Esophagus squamous epithelium (tissue), 5 donors: Measurements from ENCODE around the gene GNLY. TPM values are rescaled to one million over a fixed set of nuclear protein-coding genes. Genes with fewer than 3 reads are reported as not detected.

Experiments used
- DNase-seq: peaks from one replicate; lab custom pipeline; 2025; lab: John Stamatoyannopoulos, UW
- H3K27ac ChIP-seq, 4 donors: fragments of 200-600 bp; sonication (generic); one replicate each; pipeline ENCODE4 v1.5.1; 2016 to 2019; ENCODE audit warnings: mild to moderate bottlenecking in 1 of 4
- H3K27me3 ChIP-seq, 4 donors: fragments of 200-600 bp; sonication (generic); 1 replicate in 3 of 4; 2 replicates in 1 of 4; pipeline versions ENCODE4 v1.5.1 to v1.6.0; 2017 to 2021; ENCODE audit warnings: antibody characterized with exemption in 1 of 4
- H3K36me3 ChIP-seq, 3 donors: fragments of 200-600 bp; sonication (generic); one replicate each; pipeline ENCODE4 v1.5.1; 2016 to 2019
- H3K4me1 ChIP-seq, 3 donors: fragments of 200-600 bp; sonication (generic); one replicate each; pipeline ENCODE4 v1.5.1; 2017 to 2019
- H3K4me3 ChIP-seq, 4 donors: fragments of 200-600 bp; sonication (generic); 1 replicate in 3 of 4; 2 replicates in 1 of 4; pipeline ENCODE4 v1.5.1; 2016 to 2019; ENCODE audit warnings: mild to moderate bottlenecking in 2 of 4, moderate library complexity in 1 of 4
- H3K9me3 ChIP-seq, 3 donors: fragments of 200-600 bp; sonication (generic); one replicate each; pipeline ENCODE4 v1.5.1; 2016 to 2019
- CTCF ChIP-seq, 6 experiments: fragments of 450-650 bp in 4 of 6; fragments of 200-600 bp in 2 of 6; sonication (generic) in 2 of 6; IDR thresholded peaks; one replicate each; pipeline ENCODE4 v1.5.1; 2016 to 2019; ENCODE audit warnings: antibody characterized with exemption in 6 of 6, mild to moderate bottlenecking in 4 of 6, moderate library complexity in 4 of 6
- POLR2A ChIP-seq, 4 donors: fragments of 450-650 bp; IDR thresholded peaks; one replicate each; pipeline ENCODE4 v1.6.1; 2017; ENCODE audit warnings: antibody characterized with exemption in 4 of 4, mild to moderate bottlenecking in 4 of 4, moderate library complexity in 3 of 4
- WGBS, 2 donors: methylation state at CpG; one replicate each; pipeline ENCODE4 v1.1.5; 2018; 5-methylcytosine and 5-hydroxymethylcytosine counted together
- intact Hi-C: fragments of 100-400 bp; cut with DNase I; formaldehyde crosslinking; loops from one replicate; pipeline ENCODE4 v1.15.0; 2022
- total RNA-seq, 4 donors: library from RNA; depleted of rRNA; stranded (reverse); fragments of >200 nt; gene quantifications; one replicate each; pipeline ENCODE4 v1.1.0, GENCODE V29; 2016
- donor health status: DM: yes; HTN: yes; CAD: no.

GNLY gene
- total RNA-seq, 4 donors from 2014 or later, result 0.76 to 6.1 (median 2.1) TPM

- 72 to 76% methylated on average over 15 of the region's 15 CpGs for WGBS, 2 donors
- Histone ChIP-seq H3K4me3 (no peak overlapping the region), H3K4me1 (peaks cover 3 to 16% (median 6%) of the 10 kb centered on the region in 3 donors), H3K36me3 (no peaks in the 10 kb centered on the region), H3K9me3 (no peaks in the 10 kb centered on the region), H3K27me3 (no peaks in the 10 kb centered on the region), H3K27ac (no peak overlapping the region)
- no peak for TF ChIP-seq CTCF (IDR thresholded peaks at IDR 0.05)
- no peak for TF ChIP-seq POLR2A (IDR thresholded peaks at IDR 0.05)
- intact Hi-C loops, result no loop called here
- DNase-seq, result no peak
Measured at GRCh38 chr2:85717308-85718008, 23.3 kb downstream of the GNLY start.

GRCh38 chr2:85718009-85718391 lies 23.8 kb downstream of the GNLY start:
- no peak for DNase-seq

GRCh38 chr2:85718885-85719492 lies 24.8 kb downstream of the GNLY start:
- H3K27ac ChIP-seq, result no peak overlapping the region
- peaks cover 0 to under 1% (median 0%) of the 10 kb centered on the region in 3 donors for H3K4me1 ChIP-seq
- H3K36me3 ChIP-seq, result no peaks in the 10 kb centered on the region
- H3K9me3 ChIP-seq, result no peaks in the 10 kb centered on the region
- intact Hi-C loops, result no loop called here
- H3K27me3 ChIP-seq, result no peaks in the 10 kb centered on the region
- 88 to 96% methylated on average over 6 to 9 of the region's 10 CpGs for WGBS, 2 donors
- H3K4me3 ChIP-seq, result no peak overlapping the region
- DNase-seq, result no peak
- TF ChIP-seq CTCF (IDR thresholded peaks at IDR 0.05) (no peak), POLR2A (IDR thresholded peaks at IDR 0.05) (no peak)

More at GRCh38 chr2:85718009-85718391, 23.8 kb downstream of the GNLY start:
- Histone ChIP-seq H3K9me3 (no peaks in the 10 kb centered on the region), H3K4me3 (no peak overlapping the region), H3K36me3 (no peaks in the 10 kb centered on the region), H3K27me3 (no peaks in the 10 kb centered on the region), H3K27ac (no peak overlapping the region), H3K4me1 (peaks cover under 1 to 11% (median 3%) of the 10 kb centered on the region in 3 donors)
- intact Hi-C loops, result no loop called here
- TF ChIP-seq POLR2A (IDR thresholded peaks at IDR 0.05) (no peak), CTCF (IDR thresholded peaks at IDR 0.05) (no peak)
- WGBS, 2 donors, result 70 to 72% methylated on average over 7 of the region's 7 CpGs

- intact Hi-C loops, result no loop called here
- H3K27ac ChIP-seq, result no peak overlapping the region
- WGBS, 2 donors, result 77 to 100% methylated on average over 1 to 4 of the region's 6 CpGs
- TF ChIP-seq CTCF (IDR thresholded peaks at IDR 0.05) (no peak), POLR2A (IDR thresholded peaks at IDR 0.05) (no peak)
- no peaks in the 10 kb centered on the region for H3K36me3 ChIP-seq
- no peaks in the 10 kb centered on the region for H3K27me3 ChIP-seq
- no peak for DNase-seq
- H3K4me3 ChIP-seq, result no peak overlapping the region
- no peaks in the 10 kb centered on the region for H3K4me1 ChIP-seq
- no peaks in the 10 kb centered on the region for H3K9me3 ChIP-seq
Measured at GRCh38 chr2:85719609-85720240, 25.6 kb downstream of the GNLY start.

GRCh38 chr2:85720533-85720932 lies 26.4 kb downstream of the GNLY start:
- TF ChIP-seq CTCF (IDR thresholded peaks at IDR 0.05) (no peak), POLR2A (IDR thresholded peaks at IDR 0.05) (no peak)
- Histone ChIP-seq H3K27me3 (no peaks in the 10 kb centered on the region), H3K36me3 (no peaks in the 10 kb centered on the region), H3K27ac (no peak overlapping the region), H3K4me3 (no peak overlapping the region), H3K4me1 (no peaks in the 10 kb centered on the region), H3K9me3 (no peaks in the 10 kb centered on the region)
- WGBS, 2 donors, result 85 to 100% methylated on average over 1 of the region's 1 CpG
- intact Hi-C loops, result no loop called here
- no peak for DNase-seq
